Endothelial cell of umbilical vein (primary cell): ENCODE results near the gene VSIG10. TPM values are rescaled to one million over a fixed set of nuclear protein-coding genes. Genes with fewer than 3 reads are reported as not detected.

ENCODE experiments used
- BruUV-seq: library from RNA; stranded (reverse); fragments of 400-500 nt; replicated peaks from 2 replicates; lab custom pipeline; 2021; lab: Mats Ljungman, UMichigan
- CTCF ChIA-PET: fragments of 300-600, 350-600 bp; sonication (Branson Sonifier 250); formaldehyde crosslinking; loops from one replicate; lab custom pipeline; 2021; ENCODE audit warnings: antibody characterized with exemption, inconsistent platforms; lab: Charles Lee
- POLR2A ChIA-PET: fragments of 300-600, 350-600 bp; sonication (Branson Sonifier 250); formaldehyde crosslinking; loops from one replicate; lab custom pipeline; 2021; ENCODE audit warnings: antibody characterized with exemption, inconsistent platforms; lab: Charles Lee
- DNase-seq: peaks from one replicate; pipeline ENCODE4 v3.0.0-alpha.2; 2011; ENCODE audit warnings: low read depth, low spot score
- FAIRE-seq: peaks from 2 replicates; lab custom pipeline; 2011; peaks lifted over from hg19 to GRCh38; lab: Jason Lieb, UNC
- H2AFZ ChIP-seq: 2 replicates; pipeline ENCODE4 v1.6.0; 2012; ENCODE audit warnings: low read depth, low read length, control low read depth, inconsistent platforms
- H3K27ac ChIP-seq: 2 replicates; pipeline ENCODE4 v1.5.1; 2011; ENCODE audit warnings: low read depth, mild to moderate bottlenecking, control low read depth, low read length, moderate library complexity; ENCODE audit not compliant: insufficient read depth
- H3K27me3 ChIP-seq, 2 experiments: 2 replicates each; pipeline versions ENCODE4 v1.6.0 to v1.6.1; 2011; ENCODE audit warnings: low read length in 2 of 2, mixed read lengths in 1 of 2; ENCODE audit not compliant: control insufficient read depth in 2 of 2, insufficient read depth in 2 of 2
- H3K36me3 ChIP-seq, 2 experiments: 2 replicates in 1 of 2; 3 replicates in 1 of 2; pipeline ENCODE4 v1.5.1; 2011; ENCODE audit warnings: low read length in 2 of 2, mild to moderate bottlenecking in 1 of 2, moderate library complexity in 1 of 2; ENCODE audit not compliant: control insufficient read depth in 2 of 2, insufficient read depth in 2 of 2; ENCODE audit errors: extremely low read depth in 1 of 2
- H3K4me1 ChIP-seq: 3 replicates; pipeline ENCODE4 v1.5.1; 2011; ENCODE audit warnings: mild to moderate bottlenecking, low read length; ENCODE audit not compliant: control insufficient read depth, insufficient read depth; ENCODE audit errors: extremely low read depth
- H3K4me2 ChIP-seq: 2 replicates; pipeline ENCODE4 v1.6.1; 2011; ENCODE audit warnings: low read length, control low read depth, mixed read lengths; ENCODE audit not compliant: insufficient read depth
- H3K4me3 ChIP-seq, 3 experiments: fragments of 200-600 bp in 1 of 3; sonication (generic), shearing (Covaris generic) in 1 of 3; replicated peaks in 1 of 3; 2 replicates each; pipeline ENCODE4 v1.5.1; 2011 to 2016; ENCODE audit warnings: control low read depth in 3 of 3, low read length in 3 of 3, mild to moderate bottlenecking in 2 of 3, inconsistent platforms in 1 of 3, low read depth in 1 of 3, moderate library complexity in 1 of 3; ENCODE audit not compliant: insufficient read depth in 1 of 3
- H3K79me2 ChIP-seq: 2 replicates; pipeline ENCODE4 v1.6.0; 2012; ENCODE audit warnings: low read length, inconsistent platforms; ENCODE audit not compliant: control insufficient read depth, insufficient read depth
- H3K9ac ChIP-seq: replicated peaks from 2 replicates; pipeline ENCODE3; 2011; ENCODE audit warnings: low read length, control low read depth; ENCODE audit not compliant: insufficient read depth; ENCODE audit errors: extremely low read depth
- H3K9me1 ChIP-seq: replicated peaks from 3 replicates; pipeline ENCODE4 v1.6.0; 2011; ENCODE audit warnings: mild to moderate bottlenecking, low read length; ENCODE audit not compliant: control insufficient read depth, insufficient read depth; ENCODE audit errors: extremely low read depth
- H3K9me3 ChIP-seq: replicated peaks from 2 replicates; pipeline ENCODE4 v1.5.1; 2012; ENCODE audit warnings: low read length, inconsistent platforms; ENCODE audit not compliant: control insufficient read depth, insufficient read depth
- H4K20me1 ChIP-seq: replicated peaks from 2 replicates; pipeline ENCODE3; 2011; ENCODE audit warnings: mild to moderate bottlenecking, low read length; ENCODE audit not compliant: control insufficient read depth, insufficient read depth; ENCODE audit errors: extremely low read depth
- EZH2 ChIP-seq: IDR thresholded peaks from 2 replicates; pipeline ENCODE4 v1.6.1; 2012; ENCODE audit warnings: borderline replicate concordance, low read depth, mild to moderate bottlenecking, moderate library complexity, low read length, inconsistent platforms; ENCODE audit not compliant: severe bottlenecking
- FOS ChIP-seq: IDR thresholded peaks from 2 replicates; pipeline ENCODE4 v1.6.1; 2011; ENCODE audit warnings: mild to moderate bottlenecking, low read length, moderate library complexity, borderline replicate concordance; ENCODE audit not compliant: insufficient read depth
- JUN ChIP-seq: IDR thresholded peaks from 2 replicates; pipeline ENCODE4 v1.6.1; 2011; ENCODE audit warnings: borderline replicate concordance, low read depth; ENCODE audit not compliant: insufficient read length, insufficient read depth
- MAX ChIP-seq: IDR thresholded peaks from 2 replicates; pipeline ENCODE4 v1.6.1; 2011; ENCODE audit not compliant: insufficient read depth, insufficient read length
- MYC ChIP-seq: IDR thresholded peaks from one replicate; pipeline ENCODE4 v1.6.1; 2011; ENCODE audit warnings: mild to moderate bottlenecking, low read depth, low read length
- POLR2AphosphoS5 ChIP-seq: IDR thresholded peaks from 2 replicates; pipeline ENCODE4 v1.6.1; 2012; ENCODE audit warnings: low read depth, mild to moderate bottlenecking, control low read depth, low read length, moderate library complexity; ENCODE audit not compliant: insufficient read depth
- dilution Hi-C: fragments of 300-500 bp; cut with MboI; formaldehyde crosslinking; loops from one replicate; pipeline ENCODE4 v1.15.0; 2019; ENCODE audit warnings: low sequenced_read_pairs; ENCODE audit not compliant: extremely low pct_ligation_motif_present
- intact Hi-C: fragments of 100-400 bp; cut with micrococcal nuclease; formaldehyde crosslinking; loops from one replicate; pipeline ENCODE4 v1.10.0; 2022
- polyA plus RNA-seq, 4 experiments: library from polyadenylated mRNA; depleted of rRNA in 3 of 4; stranded (reverse) in 3 of 4; unstranded in 1 of 4; fragments of >200 nt; gene quantifications; 2 replicates each; pipeline versions ENCODE4 v1.2.1 to v1.2.3, GENCODE V29; 2011 to 2012; ENCODE audit warnings: missing spikeins in 1 of 4
- total RNA-seq: library from RNA; stranded (reverse); gene quantifications from 2 replicates; pipeline ENCODE4 v1.2.3, GENCODE V29; 2021

VSIG10 gene
- total and polyA plus RNA-seq, 2 donors (not counting 3 experiments of a cell fraction or from before 2014, with no cell fraction given) = 16.3 to 38.4 TPM

GRCh38 chr12:118061011-118061872 is 42.6 kb downstream of the VSIG10 start, which contains the start of gene WSB2:
Gene WSB2, minus strand, starts transcription at chr12:118061179. Its CDS starts 131 bp downstream, at chr12:118061048.
- H3K27me3 ChIP-seq = no peaks in the 10 kb centered on the region
- dilution Hi-C loops = no loop called here
- H3K9ac ChIP-seq = peak within 1 kb of the TSS; percentile 96
- H3K9me1 ChIP-seq = no peaks in the 10 kb centered on the region
- H3K4me3 ChIP-seq = peak within 1 kb of the TSS; percentile 61 to 99 (median 81)
- CTCF ChIA-PET = interaction anchor here (1.0 to 2.3 kb wide), 7 partner anchors 26 to 186 kb away, joined by 3 to 7 read pairs (median 4); partner anchors contain the start of genes PEBP1 and RFC5
- FAIRE-seq = no peak
- DNase-seq = peak; percentile 64
- H3K27ac ChIP-seq = peak within 1 kb of the TSS; percentile 89
- BruUV-seq = no TSS peak
- peaks cover 17% of the 10 kb centered on the region for H3K4me1 ChIP-seq
- POLR2A ChIA-PET = no interaction called here
- no peaks in the 10 kb centered on the region for H4K20me1 ChIP-seq
- H3K9me3 ChIP-seq = no peaks in the 10 kb centered on the region
- intact Hi-C loops = loop anchor here (1.0 kb wide), 2 partner anchors 43 to 45 kb away; partner anchors contain the start of genes RFC5 and VSIG10
- peaks cover 0 to 3% of the 10 kb centered on the region in 2 experiments for H3K36me3 ChIP-seq
- peak within 1 kb of the TSS; percentile 97 for H3K4me2 ChIP-seq
- H2AFZ ChIP-seq = peak within 1 kb of the TSS; percentile 83
- peaks cover 28% of the 10 kb centered on the region for H3K79me2 ChIP-seq
- no peak for TF ChIP-seq MAX
- TF ChIP-seq FOS = no peak

GRCh38 chr12:118060301-118061010 is 43.4 kb downstream of the VSIG10 start:
- Histone ChIP-seq H3K9ac (peak overlapping the region; percentile 87), H3K27ac (peak overlapping the region; percentile 64), H3K79me2 (peaks cover 28% of the 10 kb centered on the region), H3K4me1 (peaks cover 17% of the 10 kb centered on the region), H3K4me2 (peak overlapping the region; percentile 64), H3K36me3 (no peaks in the 10 kb centered on the region), H3K4me3 (peak overlapping the region; percentile 50 to 79 (median 61)), H4K20me1 (no peaks in the 10 kb centered on the region), H3K27me3 (no peaks in the 10 kb centered on the region), H3K9me1 (no peaks in the 10 kb centered on the region), H3K9me3 (no peaks in the 10 kb centered on the region), H2AFZ (no peak overlapping the region)
- CTCF ChIA-PET = interaction anchor here (0.7 to 2.3 kb wide), 6 partner anchors 25 to 186 kb away, joined by 3 to 7 read pairs (median 4); no protein-coding TSS in a partner anchor
- dilution Hi-C loops (no loop called here), intact Hi-C loops (loop anchor here (1.0 kb wide), 2 partner anchors 44 kb away; partner anchors contain the start of genes RFC5 and VSIG10)
- TF ChIP-seq POLR2AphosphoS5 = no peak
- no peak for TF ChIP-seq MYC
- TF ChIP-seq JUN = no peak
- no peak for TF ChIP-seq EZH2
- FAIRE-seq (peak; percentile 37), DNase-seq (peak; percentile 40)
- POLR2A ChIA-PET = no interaction called here
- BruUV-seq = no TSS peak
